HG02571 (cell line): ENCODE data around the gene C22orf23.

ENCODE experiments used
- ATAC-seq: cut with Tn5 transposase; IDR thresholded peaks from one replicate; pipeline ENCODE4 v1.9.1; 2021; ENCODE audit warnings: mild to moderate bottlenecking, moderate library complexity; ENCODE audit not compliant: unreplicated experiment

The C22orf23 gene

GRCh38 chr22:37905534-37906363, 47.7 kb downstream of the C22orf23 start, which contains the start of gene MICALL1:
Gene MICALL1, plus strand, starts transcription at chr22:37906297. Its CDS starts 126 bp downstream, at chr22:37906423.
- peak; percentile 71 for ATAC-seq

GRCh38 chr22:37904572-37905533, 48.5 kb downstream of the C22orf23 start:
- ATAC-seq = no peak

GRCh38 chr22:37898441-37899181, 54.8 kb downstream of the C22orf23 start:
- no peak for ATAC-seq

- no peak for ATAC-seq
These were observed 55.6 kb downstream of the C22orf23 start for GRCh38 chr22:37897807-37898206.

- ATAC-seq = no peak
These were observed 56.5 kb downstream of the C22orf23 start for GRCh38 chr22:37896939-37897338.

- no peak for ATAC-seq
These were observed 57.2 kb downstream of the C22orf23 start for GRCh38 chr22:37896181-37896592.

- no peak for ATAC-seq
These were observed 58.3 kb downstream of the C22orf23 start for GRCh38 chr22:37894939-37895670.

- no peak for ATAC-seq
These were observed 59.8 kb downstream of the C22orf23 start for GRCh38 chr22:37893583-37893983.
